GM18505 (cell line): Measurements from ENCODE around the gene MRPL49.
"Not testable (repeated sequence)": the region's sequence is repeated elsewhere in the genome, so short reads cannot be mapped to it uniquely, and the experiment has no call there.

Source experiments
- ATAC-seq: cut with Tn5 transposase; IDR thresholded peaks from one replicate; pipeline ENCODE4 v1.9.1; 2021; ENCODE audit not compliant: unreplicated experiment
- POLR2A ChIP-seq: IDR thresholded peaks from 4 replicates; pipeline ENCODE4 v1.6.1; 2011; ENCODE audit warnings: borderline replicate concordance; ENCODE audit not compliant: insufficient read depth, insufficient read length; ENCODE audit errors: extremely low read depth

MRPL49 gene

DNA sequence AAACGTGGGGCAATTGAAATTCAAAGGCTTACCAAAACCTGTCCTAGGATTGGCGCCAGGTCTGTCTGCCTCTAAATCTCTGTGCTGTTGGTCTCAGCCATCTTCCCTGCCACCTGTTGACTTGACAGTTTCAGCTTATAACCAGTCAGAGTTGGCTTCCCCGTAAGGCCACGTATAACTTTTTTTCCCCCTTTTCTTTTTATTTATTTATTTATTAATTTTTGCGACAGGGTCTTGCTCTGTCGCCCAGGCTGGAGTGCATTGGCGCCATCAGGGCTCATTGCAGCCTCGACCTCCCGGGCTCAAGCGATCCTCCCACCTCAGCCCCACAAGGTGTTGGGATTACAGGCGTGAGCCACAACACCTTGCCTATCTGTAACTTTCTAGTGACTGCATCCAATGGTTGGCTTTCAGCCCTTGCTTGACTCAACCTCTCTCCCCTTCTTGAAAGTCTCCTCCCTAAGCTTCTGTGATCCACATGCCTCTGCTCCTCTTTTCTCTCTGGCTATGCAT lies 13.6 kb downstream of the MRPL49 start:
- ATAC-seq = no peak
- TF ChIP-seq POLR2A = no peak

DNA sequence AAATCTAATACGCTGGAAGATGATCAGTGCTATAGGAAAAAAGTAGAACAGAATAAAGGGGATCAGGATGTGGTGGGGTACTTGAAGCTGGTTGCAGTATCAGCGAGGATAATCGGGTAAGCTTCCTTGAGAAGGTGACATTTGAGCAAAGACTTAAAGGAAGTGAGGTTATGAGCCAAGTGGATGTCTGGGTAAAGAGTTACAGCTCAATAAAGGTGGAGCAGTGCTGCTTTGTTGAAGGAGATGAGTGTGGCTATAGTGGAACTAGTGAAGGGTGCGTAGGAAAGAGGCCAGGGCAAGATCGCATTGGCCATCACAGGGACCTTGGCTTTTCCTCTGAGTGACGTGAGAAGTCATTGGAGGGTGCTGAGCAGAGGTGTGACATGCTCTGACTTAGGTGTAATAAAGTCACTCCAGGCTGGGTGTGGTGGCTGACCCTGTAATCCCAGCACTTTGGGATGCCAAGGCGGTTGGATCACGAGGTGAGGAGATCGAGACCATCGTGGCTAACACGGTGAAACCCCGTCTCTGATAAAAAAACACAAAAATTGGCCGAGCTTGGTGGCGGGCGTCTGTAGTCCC lies 14.5 kb downstream of the MRPL49 start:
- ATAC-seq = no peak
- TF ChIP-seq POLR2A = no peak

DNA sequence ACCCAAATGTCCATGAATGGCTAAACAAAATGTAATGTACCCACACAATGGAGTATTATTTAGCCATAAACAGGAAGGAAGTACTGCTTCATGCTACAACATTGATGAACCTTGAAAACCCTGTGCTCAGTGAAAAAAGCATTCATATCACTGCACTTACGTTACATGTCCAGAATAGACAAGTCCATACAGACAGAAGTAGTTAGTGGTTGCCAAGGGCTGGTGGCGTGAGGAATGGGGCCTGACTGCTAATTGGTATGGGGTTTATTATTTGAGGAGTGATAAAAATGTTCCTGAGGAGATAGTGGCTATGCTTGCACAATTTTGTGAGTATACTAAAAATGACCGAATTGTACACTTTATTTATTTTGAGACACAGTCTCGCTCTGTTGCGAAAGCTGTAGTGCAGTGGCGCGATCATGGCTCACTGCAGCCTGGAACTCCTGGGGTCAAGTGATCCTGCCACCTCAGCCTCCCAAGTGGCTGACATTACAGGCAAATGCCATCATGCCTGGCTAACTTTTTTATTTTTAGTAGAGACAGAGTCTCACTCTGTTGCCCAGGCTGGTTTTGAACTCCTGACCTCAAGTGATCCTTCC lies 19.9 kb downstream of the MRPL49 start:
- no peak for ATAC-seq
- TF ChIP-seq POLR2A = no peak

DNA sequence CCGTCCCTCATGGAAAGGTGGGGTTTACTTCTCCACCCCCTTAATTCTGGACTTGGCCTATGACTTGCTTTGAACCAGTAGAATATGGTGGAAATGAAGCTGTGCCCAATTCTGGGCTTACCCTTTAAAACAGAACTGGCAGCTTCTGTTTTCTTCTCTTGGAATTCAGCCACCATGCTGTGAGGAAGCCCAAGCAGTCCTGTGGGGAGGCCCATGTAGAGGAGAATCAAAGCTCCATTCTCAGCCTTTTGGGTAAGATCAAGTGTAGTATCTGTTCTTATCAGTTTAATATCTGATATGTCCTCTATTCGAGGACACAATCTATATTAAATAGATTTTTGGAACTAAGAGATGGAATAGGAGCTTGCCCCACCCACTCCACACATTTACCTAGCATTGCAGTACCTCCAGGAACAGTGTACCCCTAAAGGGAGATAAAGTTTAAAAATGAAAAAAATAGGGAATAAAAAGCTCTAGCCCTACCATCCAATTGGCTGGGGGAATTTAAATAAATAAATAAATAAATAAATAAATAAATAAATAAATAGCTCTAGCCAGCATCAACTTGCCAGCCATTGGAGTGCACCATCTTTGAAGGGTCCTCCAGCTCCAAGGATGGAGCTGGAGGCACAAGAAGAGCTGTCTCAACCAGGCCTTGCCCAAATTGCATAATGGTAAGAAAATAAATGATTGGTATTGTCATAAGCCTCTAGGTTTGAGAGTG lies 25.4 kb downstream of the MRPL49 start:
- no peak for ATAC-seq
- TF ChIP-seq POLR2A = no peak

DNA sequence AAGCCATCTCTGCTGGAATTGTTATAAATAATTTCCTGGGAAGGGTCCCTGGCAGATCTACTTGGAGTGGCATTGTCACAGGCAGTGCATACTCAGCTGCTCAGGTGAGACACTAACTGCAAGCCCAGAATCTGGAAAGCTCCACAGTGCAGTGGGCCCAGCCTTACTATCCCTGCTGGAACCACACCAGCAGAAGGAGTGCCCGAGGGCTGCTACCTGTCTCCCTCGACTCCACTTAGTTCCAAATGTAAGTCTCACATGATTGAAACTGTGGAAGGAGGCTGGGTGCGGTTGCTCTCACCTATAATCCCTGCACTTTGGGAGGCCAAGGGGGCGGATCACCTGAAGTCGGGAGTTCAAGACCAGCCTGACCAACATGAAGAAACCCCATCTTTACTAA lies 26.5 kb downstream of the MRPL49 start:
- ATAC-seq = no peak
- TF ChIP-seq POLR2A = no peak

DNA sequence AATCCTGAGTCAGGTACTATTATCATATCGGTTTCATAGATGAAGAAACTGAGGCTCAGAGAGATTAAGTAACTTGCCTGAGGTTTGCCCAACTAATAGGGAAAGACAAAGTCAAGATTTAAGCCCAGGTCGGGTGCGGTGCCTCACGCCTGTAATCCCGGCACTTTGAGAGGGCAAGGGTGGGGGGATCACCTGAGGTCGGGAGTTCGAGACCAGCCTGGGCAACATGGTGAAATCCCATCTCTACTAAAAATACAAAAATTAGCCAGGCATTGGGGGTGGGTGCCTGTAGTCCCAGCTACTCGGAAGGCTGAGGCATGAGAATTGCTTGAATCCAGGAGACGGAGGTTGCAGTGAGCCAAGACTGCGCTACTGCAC lies 28.0 kb downstream of the MRPL49 start:
- ATAC-seq = not testable (repeated sequence)

DNA sequence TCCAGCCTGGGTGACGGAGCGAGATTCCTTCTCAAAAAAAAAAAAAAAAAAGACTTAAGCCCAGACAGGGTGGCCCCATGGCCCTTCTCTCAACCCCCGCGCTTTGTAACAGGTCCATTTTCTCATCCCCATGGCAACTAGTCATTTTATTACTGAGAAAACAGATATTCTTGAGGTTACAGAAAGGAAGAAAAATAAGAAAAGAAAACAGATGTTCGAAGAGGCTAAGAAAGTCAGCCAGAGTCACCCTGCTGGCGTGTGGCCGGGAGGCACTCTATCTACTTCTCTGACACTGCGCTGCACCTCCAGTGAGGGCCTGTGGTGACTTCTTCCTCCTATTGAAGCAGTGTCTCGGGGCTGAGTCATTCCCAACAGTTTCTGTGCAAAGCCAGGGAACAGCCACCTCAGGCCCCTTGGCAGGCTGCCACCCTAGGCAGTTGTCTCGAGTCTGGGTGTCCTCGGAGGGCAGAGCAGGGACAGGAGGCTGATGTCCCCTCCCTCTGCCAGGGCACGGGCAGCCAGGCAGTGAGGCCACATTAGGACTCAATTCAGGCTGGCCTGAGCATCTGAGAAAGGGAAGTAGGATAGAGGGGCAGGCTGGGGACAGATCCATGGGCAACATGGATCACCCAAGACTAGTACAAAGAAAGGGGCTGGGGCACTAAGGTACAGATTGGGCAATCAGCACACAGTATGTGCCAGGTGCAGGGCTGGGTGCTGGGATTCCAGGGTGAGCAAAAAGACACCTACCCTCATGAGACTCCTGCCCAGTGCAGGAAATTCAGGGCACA lies 28.6 kb downstream of the MRPL49 start:
- no peak for TF ChIP-seq POLR2A
- no peak for ATAC-seq

DNA sequence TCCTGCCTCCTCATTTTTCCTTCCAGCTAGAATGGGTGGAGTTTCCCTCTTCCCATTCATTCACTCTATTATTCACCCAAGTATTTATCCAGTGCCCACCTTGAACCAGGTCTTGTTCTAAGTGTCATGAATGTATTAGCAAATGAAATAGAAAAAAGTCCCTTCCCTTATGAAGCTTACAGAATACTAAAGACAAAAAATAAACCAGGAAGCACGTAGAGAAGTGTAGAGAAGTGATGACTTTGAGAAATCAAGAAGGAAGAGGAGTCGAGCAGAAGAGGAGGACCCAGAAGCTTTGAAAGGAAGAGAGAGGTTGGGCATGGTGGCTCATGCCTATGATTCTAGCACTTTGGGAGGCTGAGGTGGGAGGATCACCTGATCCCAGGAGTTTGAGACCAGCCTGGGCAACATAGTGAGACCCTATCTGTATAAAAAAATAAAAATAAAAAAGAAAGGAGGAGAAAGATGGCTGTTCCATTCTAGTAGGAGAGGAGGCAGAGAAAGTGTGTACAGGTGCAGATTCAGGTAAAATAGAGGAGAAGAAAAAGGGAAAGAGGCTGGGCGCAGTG lies 29.3 kb downstream of the MRPL49 start:
- ATAC-seq = no peak
- no peak for TF ChIP-seq POLR2A

DNA sequence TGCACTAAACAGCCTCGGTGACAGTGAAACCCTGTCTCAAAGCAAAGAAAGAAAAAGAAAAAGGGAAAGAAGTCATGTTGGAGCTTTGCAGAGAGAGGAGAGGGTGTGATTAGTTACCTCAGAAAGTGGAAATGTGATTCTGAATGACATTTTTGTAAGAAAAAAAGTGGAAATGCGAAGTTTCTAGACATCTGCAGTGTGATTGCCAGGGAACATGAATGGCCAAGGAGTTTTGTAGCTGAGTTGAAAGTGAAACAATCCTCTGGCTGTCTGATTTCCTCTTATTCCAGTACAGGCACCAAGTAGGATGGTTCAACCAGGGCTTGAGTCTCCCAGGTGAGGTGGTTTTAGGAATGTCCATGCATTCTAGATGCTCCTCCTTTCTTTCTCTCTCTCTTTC lies 30.0 kb downstream of the MRPL49 start:
- ATAC-seq = no peak
- no peak for TF ChIP-seq POLR2A

DNA sequence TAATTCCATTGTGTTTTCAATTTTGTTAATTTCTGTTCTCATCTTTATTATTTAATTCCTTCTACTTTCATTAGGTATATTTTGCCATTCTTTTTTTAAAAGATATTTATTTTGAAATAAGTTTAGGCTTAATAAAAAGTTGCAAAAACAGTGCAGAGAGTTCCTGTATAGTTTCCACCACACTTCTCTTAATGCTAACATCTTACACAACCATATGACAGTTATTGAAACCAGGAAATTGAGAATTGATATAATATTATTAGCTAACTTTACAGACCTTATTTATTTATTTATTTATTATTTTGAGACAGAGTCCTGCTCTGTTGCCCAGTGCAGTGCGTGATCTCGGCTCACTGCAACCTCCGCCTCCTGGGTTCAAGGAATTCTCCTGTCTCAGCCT lies 34.1 kb downstream of the MRPL49 start:
- no peak for ATAC-seq
- TF ChIP-seq POLR2A = no peak

DNA sequence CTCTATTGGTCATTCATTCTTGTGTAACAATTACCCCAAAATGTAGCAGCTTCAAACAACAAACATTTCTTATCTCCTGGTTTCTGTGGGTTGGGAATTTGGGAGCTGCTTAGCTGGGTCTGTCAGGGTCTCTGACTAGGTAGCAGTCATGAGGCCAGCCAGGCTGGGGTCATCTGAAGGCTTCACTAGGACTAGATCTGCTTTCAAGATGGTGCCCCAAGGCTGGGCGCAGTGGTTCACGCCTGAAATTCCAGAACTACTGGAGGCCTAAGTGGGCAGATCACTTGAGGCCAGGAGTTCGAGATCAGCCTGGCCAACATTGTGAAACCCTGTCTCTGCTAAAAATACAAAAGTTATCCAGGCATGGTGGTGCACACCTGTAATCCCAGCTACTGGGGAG lies 34.8 kb downstream of the MRPL49 start:
- no peak for ATAC-seq
- no peak for TF ChIP-seq POLR2A

DNA sequence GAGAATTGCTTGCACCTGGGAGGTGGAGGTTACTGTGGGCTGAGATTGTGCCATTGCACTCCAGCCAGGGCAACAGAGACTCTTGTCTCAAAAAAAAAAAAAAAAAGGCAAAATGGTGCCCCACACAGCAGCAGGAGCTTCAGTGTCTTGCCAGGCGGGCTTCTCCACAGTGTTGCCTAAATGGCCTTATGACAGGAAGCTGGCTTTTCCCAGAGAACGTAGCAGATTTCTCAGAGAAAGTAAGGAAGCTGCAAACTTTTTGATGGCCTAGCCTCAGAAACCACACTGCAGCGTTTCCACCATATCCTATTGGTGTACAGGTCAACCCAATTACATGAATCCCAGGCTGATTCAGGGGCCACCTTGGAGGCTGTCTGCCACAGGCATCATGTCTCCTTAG lies 35.2 kb downstream of the MRPL49 start:
- no peak for TF ChIP-seq POLR2A
- no peak for ATAC-seq

DNA sequence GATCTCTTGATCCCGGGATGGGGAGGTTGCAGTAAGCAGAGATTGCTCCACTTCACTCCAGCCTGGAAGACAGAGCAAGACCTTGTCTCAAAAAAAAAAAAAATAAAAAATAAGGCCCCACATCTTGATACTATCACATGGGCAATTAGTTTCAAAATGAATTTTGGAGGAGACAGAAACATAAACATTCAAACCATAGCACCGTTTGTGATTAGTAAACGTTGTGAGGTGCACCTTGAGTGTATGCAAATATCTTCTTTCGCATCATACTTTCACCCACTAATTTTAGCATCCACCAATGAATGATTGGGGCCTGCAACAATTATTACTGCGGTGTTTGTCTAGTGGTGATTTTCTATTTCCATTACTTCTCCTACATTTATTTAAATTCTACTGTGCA lies 36.9 kb downstream of the MRPL49 start:
- ATAC-seq = no peak
- no peak for TF ChIP-seq POLR2A
